GM12873 (cell line): Measurements from ENCODE around the gene LIPG.

Source experiments
- TF ChIP-seq, protein P1 (sequence below): IDR thresholded peaks from 2 replicates; pipeline ENCODE4 v1.5.1; 2012; ENCODE audit warnings: low read depth, mild to moderate bottlenecking, moderate library complexity, low read length, control low read depth; ENCODE audit not compliant: insufficient read depth; ENCODE audit errors: missing control alignments

Gene LIPG

GRCh38 chr18:49521216-49521835 is 40.5 kb upstream of the LIPG start:
- TF ChIP-seq, protein P1, sequence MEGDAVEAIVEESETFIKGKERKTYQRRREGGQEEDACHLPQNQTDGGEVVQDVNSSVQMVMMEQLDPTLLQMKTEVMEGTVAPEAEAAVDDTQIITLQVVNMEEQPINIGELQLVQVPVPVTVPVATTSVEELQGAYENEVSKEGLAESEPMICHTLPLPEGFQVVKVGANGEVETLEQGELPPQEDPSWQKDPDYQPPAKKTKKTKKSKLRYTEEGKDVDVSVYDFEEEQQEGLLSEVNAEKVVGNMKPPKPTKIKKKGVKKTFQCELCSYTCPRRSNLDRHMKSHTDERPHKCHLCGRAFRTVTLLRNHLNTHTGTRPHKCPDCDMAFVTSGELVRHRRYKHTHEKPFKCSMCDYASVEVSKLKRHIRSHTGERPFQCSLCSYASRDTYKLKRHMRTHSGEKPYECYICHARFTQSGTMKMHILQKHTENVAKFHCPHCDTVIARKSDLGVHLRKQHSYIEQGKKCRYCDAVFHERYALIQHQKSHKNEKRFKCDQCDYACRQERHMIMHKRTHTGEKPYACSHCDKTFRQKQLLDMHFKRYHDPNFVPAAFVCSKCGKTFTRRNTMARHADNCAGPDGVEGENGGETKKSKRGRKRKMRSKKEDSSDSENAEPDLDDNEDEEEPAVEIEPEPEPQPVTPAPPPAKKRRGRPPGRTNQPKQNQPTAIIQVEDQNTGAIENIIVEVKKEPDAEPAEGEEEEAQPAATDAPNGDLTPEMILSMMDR, result no peak

DNA sequence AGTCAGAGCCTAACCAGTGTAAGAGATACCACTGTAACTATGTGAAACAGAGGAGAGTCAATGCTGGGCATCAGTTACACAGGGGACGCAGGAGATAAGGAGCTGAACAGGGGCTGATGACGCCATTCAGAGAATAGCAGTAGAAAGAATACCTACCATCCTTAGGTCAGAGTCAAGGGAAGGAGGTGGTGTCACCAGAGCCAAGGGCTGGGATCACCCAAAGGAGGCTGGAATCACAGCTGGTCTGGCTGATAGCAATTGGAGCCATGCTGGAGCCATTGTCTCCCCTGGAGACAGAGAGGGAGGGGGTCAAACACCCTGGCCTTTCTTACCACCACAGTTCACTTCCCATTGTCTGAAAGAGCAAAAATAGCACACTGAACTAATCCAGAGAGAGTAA is 37.5 kb upstream of the LIPG start:
- TF ChIP-seq, protein P1, result no peak

DNA sequence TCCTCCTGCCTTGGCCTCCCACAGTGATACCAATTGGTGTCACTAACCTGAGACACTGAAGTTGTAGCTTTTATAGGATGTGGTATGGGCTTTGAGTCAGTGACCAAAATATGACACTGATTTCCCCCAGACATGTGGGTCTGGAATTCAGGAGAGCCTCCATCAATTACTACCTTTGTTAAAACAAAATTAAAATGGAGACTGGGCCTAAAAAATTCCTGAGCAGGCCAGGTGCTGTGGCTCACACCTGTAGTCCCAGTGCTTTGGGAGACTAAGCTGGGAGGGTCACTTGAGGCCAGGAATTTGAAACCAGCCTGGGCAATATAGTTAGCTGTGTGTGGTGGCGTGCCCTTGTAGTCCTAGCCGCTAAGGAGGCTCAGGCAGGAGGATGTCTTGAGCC is 36.9 kb upstream of the LIPG start:
- TF ChIP-seq, protein P1, result no peak

DNA sequence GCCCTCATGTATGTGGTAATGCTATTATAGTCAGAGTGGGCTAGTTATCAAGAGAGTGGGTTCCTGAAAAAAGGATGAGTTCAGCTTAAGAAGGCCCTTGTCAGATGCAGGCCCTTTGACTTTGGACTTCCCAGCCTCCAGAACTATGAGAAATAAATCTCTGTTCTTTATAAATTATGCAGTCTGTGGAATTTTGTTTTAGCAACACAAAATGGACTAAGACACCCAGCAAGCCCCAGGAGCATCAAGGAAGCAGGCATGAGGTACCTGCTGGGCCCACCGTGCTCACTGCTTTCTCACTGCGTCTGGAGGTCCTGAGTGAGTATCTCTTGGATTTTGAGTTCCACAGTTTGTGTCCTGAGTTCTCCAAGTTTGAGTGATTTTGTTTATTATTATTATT is 35.9 kb upstream of the LIPG start:
- TF ChIP-seq, protein P1, result no peak

DNA sequence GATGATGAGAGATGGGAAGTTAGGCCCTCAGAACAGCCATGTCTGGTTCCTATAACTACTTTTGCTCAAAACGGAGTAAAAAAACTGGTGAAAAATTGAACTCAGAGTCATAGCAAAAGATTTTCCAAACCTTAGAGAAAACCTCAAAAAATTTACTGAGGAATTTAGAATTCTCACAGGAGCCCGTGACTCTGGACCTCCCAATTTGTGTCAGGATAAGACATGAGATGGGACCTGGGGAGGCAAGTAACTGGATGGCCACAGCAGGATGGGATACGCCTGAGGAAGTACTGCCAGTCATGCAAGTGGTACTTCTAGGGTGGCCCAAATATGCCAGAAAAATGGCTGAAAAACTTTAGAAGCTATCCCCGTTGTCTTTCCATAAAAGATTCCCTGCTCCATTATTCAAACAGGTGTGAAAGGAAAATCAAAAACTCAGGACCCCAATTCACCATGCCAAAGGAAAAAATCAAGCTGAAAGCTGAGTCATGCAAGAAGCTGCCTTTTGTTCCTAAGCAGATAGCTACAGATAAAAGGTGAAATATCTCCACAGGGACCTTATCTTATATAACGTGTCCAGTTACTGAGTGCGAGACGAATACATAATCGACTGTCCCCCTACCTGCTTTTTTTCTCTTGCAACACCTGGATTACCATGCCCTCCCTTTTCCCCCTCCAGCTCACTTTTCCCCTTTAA is 34.1 kb upstream of the LIPG start:
- TF ChIP-seq, protein P1, result no peak

- TF ChIP-seq, protein P1, result no peak
Measured at GRCh38 chr18:49529596-49529995, 32.3 kb upstream of the LIPG start.

- TF ChIP-seq, protein P1, result no peak
Measured at GRCh38 chr18:49531678-49532153, 30.1 kb upstream of the LIPG start.
